Heart left ventricle (tissue), 13 donors: ENCODE data around the gene MIPOL1.

Experiments used
- CTCF ChIP-seq, 12 donors: fragments of 200-600 bp; sonication (generic) in 4 of 12; IDR thresholded peaks; one replicate each; pipeline versions ENCODE4 v1.5.0 to v1.8.0; 2018 to 2022; ENCODE audit warnings: antibody characterized with exemption in 12 of 12, mild to moderate bottlenecking in 5 of 12
- POLR2A ChIP-seq, 2 donors: fragments of 450-650 bp; IDR thresholded peaks; one replicate each; pipeline ENCODE4 v1.6.1; 2017; ENCODE audit warnings: antibody characterized with exemption in 2 of 2, mild to moderate bottlenecking in 2 of 2, moderate library complexity in 2 of 2
- donor health status: ischemic (EF 13 %, LVEDD 7.1; RV severe dilation, severe dysfunction).
- donor health status: DM: no; HTN: yes; CAD: no.
- donor health status: DM: no; HTN: no; CAD: no.
- donor health status: ischemic (EF 25% LVEDD 6.9; RV normal size, moderate dysfunction).
- donor health status: ischemic (EF 25% LVEDD 5.7; RV mildly dilated, moderate dysfunction).
- donor health status: ischemic (EF 35%, LVEDD 5.7; RV mildly dilated, moderate dysfunction).
- donor health status: nonischemic (EF 11% LVEDD 7.7; RV severe dilation, severe dysfunction).
- donor health status: DM: yes; HTN: yes; CAD: no.
- donor health status: PGD.
- donor health status: ischemic (EF 29% LVEDD 5.4; RV normal size, mild dysfunction).
- donor health status: nonischemic (EF 23%, LVEDD 6.1; RV moderate dilation, normal function).

- TF ChIP-seq CTCF (IDR thresholded peaks at IDR 0.05) (no peak), POLR2A (IDR thresholded peaks at IDR 0.05) (no peak)
Measured at GRCh38 chr14:37406095-37406494, 208.4 kb downstream of the MIPOL1 start.
